Uterus (tissue), 4 donors: ENCODE results near the gene GCDH. TPM values are rescaled to one million over a fixed set of nuclear protein-coding genes. Genes with fewer than 3 reads are reported as not detected.
A peak's percentile ranks its signal among the peaks of the same experiment; 100 is the strongest.

Experiments
- DNase-seq, 2 donors: peaks; one replicate each; pipeline ENCODE4 v3.0.0-alpha.2; 2019 to 2020
- H3K27ac ChIP-seq, 2 donors: fragments of 200-600 bp; sonication (generic); 1 replicate in 1 of 2; 2 replicates in 1 of 2; pipeline ENCODE4 v1.5.1; 2016 to 2018
- H3K27me3 ChIP-seq, 2 donors: fragments of 200-600 bp; sonication (generic); one replicate each; pipeline ENCODE4 v1.5.1; 2018 to 2019; ENCODE audit warnings: control low read depth in 1 of 2
- H3K36me3 ChIP-seq, 2 donors: fragments of 200-600 bp; sonication (generic); one replicate each; pipeline ENCODE4 v1.5.1; 2019; ENCODE audit warnings: control low read depth in 1 of 2
- H3K4me1 ChIP-seq, 2 donors: fragments of 200-600 bp; sonication (generic); one replicate each; pipeline ENCODE4 v1.5.1; 2018 to 2019; ENCODE audit warnings: control low read depth in 1 of 2
- H3K4me3 ChIP-seq, 2 donors: fragments of 200-600 bp; sonication (generic); 1 replicate in 1 of 2; 2 replicates in 1 of 2; pipeline ENCODE4 v1.5.1; 2018 to 2019; ENCODE audit warnings: mild to moderate bottlenecking in 1 of 2
- H3K9me3 ChIP-seq, 2 donors: fragments of 200-600 bp; sonication (generic); one replicate each; pipeline ENCODE4 v1.5.1; 2019; ENCODE audit warnings: control low read depth in 1 of 2
- CTCF ChIP-seq, 4 experiments: fragments of 200-600 bp in 2 of 4; fragments of 450-650 bp in 2 of 4; sonication (generic) in 2 of 4; IDR thresholded peaks; one replicate each; pipeline ENCODE4 v1.5.1; 2016 to 2019; ENCODE audit warnings: antibody characterized with exemption in 4 of 4, mild to moderate bottlenecking in 2 of 4, moderate library complexity in 1 of 4
- POLR2A ChIP-seq, 2 donors: fragments of 450-650 bp; IDR thresholded peaks; one replicate each; pipeline ENCODE4 v1.6.1; 2016; ENCODE audit warnings: antibody characterized with exemption in 2 of 2, mild to moderate bottlenecking in 1 of 2, moderate library complexity in 1 of 2
- intact Hi-C: fragments of 100-400 bp; cut with DNase I; formaldehyde crosslinking; loops from one replicate; pipeline ENCODE4 v1.15.1; 2023; ENCODE audit warnings: low total_unique reads
- total RNA-seq, 4 donors: library from RNA; depleted of rRNA in 3 of 4; stranded (reverse); fragments of >200 nt in 3 of 4; gene quantifications; one replicate each; pipeline versions ENCODE4 v1.1.0 to v1.2.4, GENCODE V29; 2014 to 2023
- donor health status: DM: yes; HTN: yes; CAD: no.

GCDH gene
- total RNA-seq, 4 donors from 2014 or later = 6.8 to 47.9 (median 18.2) TPM

GRCh38 chr19:12940897-12941296, 49.9 kb downstream of the GCDH start:
- Histone ChIP-seq H3K4me3 (no peak overlapping the region), H3K36me3 (no peaks in the 10 kb centered on the region), H3K9me3 (no peaks in the 10 kb centered on the region), H3K4me1 (peaks cover 7 to 18% of the 10 kb centered on the region in 2 donors), H3K27me3 (no peaks in the 10 kb centered on the region), H3K27ac (peak overlapping the region in 1 of 2 donors; percentile 94)
- DNase-seq = no peak
- TF ChIP-seq POLR2A (IDR thresholded peaks at IDR 0.05) (no peak), CTCF (IDR thresholded peaks at IDR 0.05) (no peak)
- intact Hi-C loops = no loop called here

- no peaks in the 10 kb centered on the region for H3K9me3 ChIP-seq
- no peak overlapping the region for H3K27ac ChIP-seq
- DNase-seq = no peak
- H3K4me3 ChIP-seq = no peak overlapping the region
- no peaks in the 10 kb centered on the region for H3K36me3 ChIP-seq
- peaks cover 7 to 18% of the 10 kb centered on the region in 2 donors for H3K4me1 ChIP-seq
- intact Hi-C loops = no loop called here
- TF ChIP-seq POLR2A (IDR thresholded peaks at IDR 0.05) = no peak
- TF ChIP-seq CTCF (IDR thresholded peaks at IDR 0.05) = no peak
- no peaks in the 10 kb centered on the region for H3K27me3 ChIP-seq
These were observed 52.6 kb downstream of the GCDH start for GRCh38 chr19:12943437-12944044.

GRCh38 chr19:12944104-12944674, 53.2 kb downstream of the GCDH start:
- intact Hi-C loops = no loop called here
- Histone ChIP-seq H3K36me3 (no peaks in the 10 kb centered on the region), H3K9me3 (no peaks in the 10 kb centered on the region), H3K4me1 (peaks cover 7 to 18% of the 10 kb centered on the region in 2 donors), H3K27ac (no peak overlapping the region), H3K27me3 (no peaks in the 10 kb centered on the region), H3K4me3 (no peak overlapping the region)
- DNase-seq = no peak
- TF ChIP-seq POLR2A (IDR thresholded peaks at IDR 0.05) = no peak
- no peak for TF ChIP-seq CTCF (IDR thresholded peaks at IDR 0.05)

- TF ChIP-seq POLR2A (IDR thresholded peaks at IDR 0.05) (peak; percentile 78 to 93), CTCF (IDR thresholded peaks at IDR 0.05) (peak in 2 of 4 experiments; percentile 27 to 47)
- no peaks in the 10 kb centered on the region for H3K36me3 ChIP-seq
- DNase-seq = peak; percentile 97 to 98
- H3K4me1 ChIP-seq = peaks cover 0 to 5% of the 10 kb centered on the region in 2 donors
- intact Hi-C loops = no loop called here
- H3K9me3 ChIP-seq = no peaks in the 10 kb centered on the region
- peak within 1 kb of the TSS; percentile 77 to 99 for H3K4me3 ChIP-seq
- H3K27me3 ChIP-seq = no peaks in the 10 kb centered on the region
- H3K27ac ChIP-seq = peak within 1 kb of the TSS; percentile 72 to 99
These were observed 54.6 kb downstream of the GCDH start, which contains the start of gene RAD23A for GRCh38 chr19:12945479-12946091. Gene RAD23A (plus strand): TSS chr19:12945862. CDS start chr19:12945949, 87 bp downstream.
